Fibroblast of pulmonary artery (primary cell): Measurements from ENCODE around the gene CTSE.

Experiments
- DNase-seq: peaks from one replicate; pipeline ENCODE4 v3.0.0-alpha.2; 2010; ENCODE audit warnings: low read depth
- H3K4me3 ChIP-seq: replicated peaks from 2 replicates; pipeline ENCODE4 v1.5.1; 2011; ENCODE audit warnings: low read depth, mild to moderate bottlenecking, control low read depth, low read length, moderate library complexity
- TF ChIP-seq, protein P1 (sequence below): IDR thresholded peaks from 2 replicates; pipeline ENCODE4 v1.5.1; 2011; ENCODE audit warnings: mild to moderate bottlenecking, control low read depth, low read length, inconsistent platforms; ENCODE audit errors: missing control alignments

CTSE gene

DNA sequence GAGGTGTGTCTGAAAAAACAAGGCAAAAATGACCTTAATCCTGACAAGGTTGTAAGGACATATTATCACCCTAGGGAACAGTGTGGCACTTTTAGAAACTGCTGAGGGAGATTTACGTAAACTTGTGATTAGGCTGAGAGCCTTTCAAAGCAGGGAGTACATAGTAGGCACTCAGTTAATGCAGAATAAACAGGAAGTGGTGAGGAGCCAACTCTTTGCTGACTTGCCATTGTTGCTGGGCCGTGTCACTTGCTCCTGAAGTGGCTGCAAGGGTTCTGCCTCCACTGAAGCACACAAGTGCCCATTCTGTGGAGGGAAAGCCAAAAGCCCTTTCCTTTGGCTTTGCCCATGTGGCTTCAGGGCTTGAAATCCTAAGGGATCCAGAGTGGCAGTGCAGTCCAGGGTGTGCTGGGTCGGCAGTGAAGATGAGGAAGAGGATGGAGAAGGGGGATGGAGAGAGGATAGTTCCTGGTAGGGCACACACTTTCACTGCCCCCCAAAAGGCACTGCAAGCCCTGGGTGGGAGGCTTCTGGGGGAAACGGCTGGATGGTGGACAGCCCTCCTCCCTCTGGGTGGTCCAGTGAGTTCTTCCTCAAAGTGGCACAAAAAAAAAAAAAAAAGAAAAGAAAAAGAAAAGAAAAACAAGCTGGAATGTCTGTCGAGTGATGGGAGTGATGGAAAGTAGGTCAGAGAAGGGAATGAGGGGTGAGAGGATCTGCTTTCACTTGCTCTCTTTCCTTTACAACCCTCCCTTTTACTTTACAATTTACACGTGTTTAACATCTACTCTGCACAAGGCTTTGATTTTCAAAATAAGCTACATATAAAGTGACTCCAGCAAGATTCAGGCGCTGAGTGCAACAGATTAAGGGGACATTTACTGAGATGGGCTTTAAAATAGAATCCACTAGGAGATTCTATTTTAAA, 15.6 kb upstream of the CTSE start:
- H3K4me3 ChIP-seq, result no peak overlapping the region
- DNase-seq, result no peak
- TF ChIP-seq, protein P1, sequence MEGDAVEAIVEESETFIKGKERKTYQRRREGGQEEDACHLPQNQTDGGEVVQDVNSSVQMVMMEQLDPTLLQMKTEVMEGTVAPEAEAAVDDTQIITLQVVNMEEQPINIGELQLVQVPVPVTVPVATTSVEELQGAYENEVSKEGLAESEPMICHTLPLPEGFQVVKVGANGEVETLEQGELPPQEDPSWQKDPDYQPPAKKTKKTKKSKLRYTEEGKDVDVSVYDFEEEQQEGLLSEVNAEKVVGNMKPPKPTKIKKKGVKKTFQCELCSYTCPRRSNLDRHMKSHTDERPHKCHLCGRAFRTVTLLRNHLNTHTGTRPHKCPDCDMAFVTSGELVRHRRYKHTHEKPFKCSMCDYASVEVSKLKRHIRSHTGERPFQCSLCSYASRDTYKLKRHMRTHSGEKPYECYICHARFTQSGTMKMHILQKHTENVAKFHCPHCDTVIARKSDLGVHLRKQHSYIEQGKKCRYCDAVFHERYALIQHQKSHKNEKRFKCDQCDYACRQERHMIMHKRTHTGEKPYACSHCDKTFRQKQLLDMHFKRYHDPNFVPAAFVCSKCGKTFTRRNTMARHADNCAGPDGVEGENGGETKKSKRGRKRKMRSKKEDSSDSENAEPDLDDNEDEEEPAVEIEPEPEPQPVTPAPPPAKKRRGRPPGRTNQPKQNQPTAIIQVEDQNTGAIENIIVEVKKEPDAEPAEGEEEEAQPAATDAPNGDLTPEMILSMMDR, result no peak

GRCh38 chr1:206037581-206037980, 13.9 kb upstream of the CTSE start:
- TF ChIP-seq, protein P1, result no peak
- no peak overlapping the region for H3K4me3 ChIP-seq
- no peak for DNase-seq

GRCh38 chr1:206036663-206037455, 13.2 kb upstream of the CTSE start:
- no peak overlapping the region for H3K4me3 ChIP-seq
- no peak for DNase-seq
- TF ChIP-seq, protein P1, result no peak

DNA sequence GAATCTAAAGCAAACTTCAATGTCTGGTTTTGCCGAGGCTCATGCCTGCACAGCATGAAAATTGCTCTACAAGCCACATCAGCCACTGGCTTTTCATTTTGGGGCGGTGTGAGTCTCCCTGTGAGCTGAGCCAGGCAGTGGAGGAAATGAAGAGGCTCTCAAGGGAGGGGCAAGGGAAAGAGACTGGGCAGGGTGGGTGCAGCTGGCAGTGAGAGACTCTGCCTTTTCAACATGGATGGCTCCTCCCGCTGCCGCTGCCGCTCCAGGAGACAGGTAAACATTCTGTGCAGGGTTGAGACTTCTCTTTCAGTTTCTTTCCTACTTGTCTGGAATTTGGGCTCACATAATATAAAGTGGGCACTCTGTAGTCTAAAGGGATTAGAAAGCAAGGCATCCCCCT, 11.3 kb upstream of the CTSE start:
- no peak overlapping the region for H3K4me3 ChIP-seq
- DNase-seq, result no peak
- TF ChIP-seq, protein P1, result no peak

DNA sequence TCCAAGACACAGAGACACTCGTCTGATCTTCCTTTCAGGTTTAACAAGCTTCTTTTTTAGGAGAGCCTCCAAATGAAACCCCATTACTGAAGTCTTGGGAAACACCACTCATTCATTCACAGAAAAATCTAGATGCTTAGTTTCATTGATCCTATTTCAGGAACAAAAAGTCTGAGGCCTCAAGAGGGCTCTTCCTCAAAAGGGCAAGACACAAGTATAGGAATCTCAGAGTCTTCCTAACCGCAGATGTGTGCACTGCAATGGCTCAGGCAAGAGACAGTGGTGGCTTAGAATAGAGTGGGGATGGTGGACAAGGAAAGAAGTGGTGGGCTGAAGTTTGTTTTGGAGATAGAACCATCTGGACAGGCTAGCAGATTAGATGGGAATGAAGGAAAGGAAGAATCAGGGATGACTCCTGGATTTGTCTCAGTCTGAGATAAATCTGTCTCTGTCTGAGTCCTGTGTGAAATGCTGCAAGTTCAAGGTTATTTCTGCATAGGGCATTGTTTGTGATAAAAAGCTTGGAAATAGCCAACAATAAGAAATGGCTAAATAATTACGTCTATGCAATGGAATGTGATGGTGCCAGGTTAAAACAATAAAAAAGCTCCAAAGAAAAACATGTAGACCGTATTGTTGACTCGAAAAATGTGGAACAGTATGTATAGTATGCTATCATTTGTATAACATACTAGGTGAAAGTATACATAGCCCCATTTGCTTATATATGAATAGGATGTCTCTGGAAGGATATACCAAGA, 8.9 kb upstream of the CTSE start:
- TF ChIP-seq, protein P1, result no peak
- H3K4me3 ChIP-seq, result no peak overlapping the region
- peak; percentile 26 for DNase-seq

DNA sequence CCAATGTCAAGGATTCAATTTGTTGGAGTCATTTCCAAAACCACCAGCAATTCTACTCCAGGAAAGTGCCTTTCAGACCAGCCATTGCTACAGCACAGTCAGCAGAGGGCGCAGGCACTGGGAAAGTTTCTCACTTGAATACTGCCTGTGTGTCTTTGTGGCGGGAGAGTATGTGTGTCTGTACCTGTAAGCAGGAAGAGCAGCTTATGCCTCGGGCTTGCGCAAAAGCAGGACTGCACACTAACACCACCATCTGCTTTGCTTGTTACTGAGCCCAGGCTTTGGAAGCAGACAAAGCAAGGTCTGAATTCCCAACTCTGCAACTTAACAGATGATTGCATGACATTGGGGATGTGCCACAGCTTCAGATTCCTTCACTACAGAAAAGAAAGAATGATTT, 7.0 kb upstream of the CTSE start:
- TF ChIP-seq, protein P1, result peak; percentile 100
- DNase-seq, result peak; percentile 71
- no peak overlapping the region for H3K4me3 ChIP-seq
